ENCODE data around the gene TBC1D13. TPM values are rescaled to one million over a fixed set of nuclear protein-coding genes. Genes with fewer than 3 reads are reported as not detected.

The TBC1D13 gene
- polyA plus RNA-seq, 1 donor from 2014 or later = 30.0 TPM

DNA sequence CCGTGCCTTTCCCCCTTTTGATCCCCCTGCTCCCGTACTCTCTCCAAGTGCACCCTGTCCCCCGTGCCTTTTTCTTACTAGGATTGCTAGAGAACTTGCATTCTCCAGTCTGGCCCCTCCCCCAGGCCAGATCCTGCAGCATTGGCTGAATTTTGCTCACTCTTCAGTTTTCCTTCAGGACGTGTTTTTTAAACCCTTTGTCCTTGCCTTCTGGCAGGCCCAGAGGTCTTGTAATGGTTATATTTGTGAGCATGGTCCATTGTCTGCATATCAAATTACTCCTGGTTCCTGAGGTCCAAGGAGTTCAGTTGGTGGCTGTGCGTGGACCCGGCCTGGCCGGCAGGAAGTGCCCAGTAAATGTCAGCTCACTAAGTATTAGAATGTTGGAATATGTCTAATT, 606 bp downstream of the TBC1D13 start:
- H2AFZ ChIP-seq (ENCODE audit: low read depth, low read length) = peak overlapping the region; percentile 29
- no peak for TF ChIP-seq TAF1 (IDR thresholded peaks at IDR 0.05; ENCODE audit: low read depth)
- TF ChIP-seq EZH2 (IDR thresholded peaks at IDR 0.05; ENCODE audit: borderline replicate concordance, insufficient read depth, low read length, poor library complexity, severe bottlenecking) = no peak
- TF ChIP-seq MXI1 (conservative IDR thresholded peaks at IDR 0.05; ENCODE audit: poor library complexity, severe bottlenecking) = no peak
- no peak for TF ChIP-seq SMC3 (conservative IDR thresholded peaks at IDR 0.05; ENCODE audit: poor library complexity)
- TF ChIP-seq POLR2AphosphoS5 (IDR thresholded peaks at IDR 0.05) = no peak
- no peak for TF ChIP-seq EP300 (conservative IDR thresholded peaks at IDR 0.05; ENCODE audit: poor library complexity, severe bottlenecking)
- TF ChIP-seq, protein P1, sequence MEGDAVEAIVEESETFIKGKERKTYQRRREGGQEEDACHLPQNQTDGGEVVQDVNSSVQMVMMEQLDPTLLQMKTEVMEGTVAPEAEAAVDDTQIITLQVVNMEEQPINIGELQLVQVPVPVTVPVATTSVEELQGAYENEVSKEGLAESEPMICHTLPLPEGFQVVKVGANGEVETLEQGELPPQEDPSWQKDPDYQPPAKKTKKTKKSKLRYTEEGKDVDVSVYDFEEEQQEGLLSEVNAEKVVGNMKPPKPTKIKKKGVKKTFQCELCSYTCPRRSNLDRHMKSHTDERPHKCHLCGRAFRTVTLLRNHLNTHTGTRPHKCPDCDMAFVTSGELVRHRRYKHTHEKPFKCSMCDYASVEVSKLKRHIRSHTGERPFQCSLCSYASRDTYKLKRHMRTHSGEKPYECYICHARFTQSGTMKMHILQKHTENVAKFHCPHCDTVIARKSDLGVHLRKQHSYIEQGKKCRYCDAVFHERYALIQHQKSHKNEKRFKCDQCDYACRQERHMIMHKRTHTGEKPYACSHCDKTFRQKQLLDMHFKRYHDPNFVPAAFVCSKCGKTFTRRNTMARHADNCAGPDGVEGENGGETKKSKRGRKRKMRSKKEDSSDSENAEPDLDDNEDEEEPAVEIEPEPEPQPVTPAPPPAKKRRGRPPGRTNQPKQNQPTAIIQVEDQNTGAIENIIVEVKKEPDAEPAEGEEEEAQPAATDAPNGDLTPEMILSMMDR (IDR thresholded peaks at IDR 0.05; ENCODE audit: poor library complexity, severe bottlenecking) = no peak
- no peak for TF ChIP-seq RAD21 (conservative IDR thresholded peaks at IDR 0.05)
- TF ChIP-seq REST (IDR thresholded peaks at IDR 0.05; ENCODE audit: borderline replicate concordance) = no peak
- peak overlapping the region; percentile 79 for H3K9ac ChIP-seq (ENCODE audit: low read length)
- H3K27ac ChIP-seq (ENCODE audit: low read length) = peak overlapping the region; percentile 47
- H3K4me3 ChIP-seq (ENCODE audit: low read length) = peak overlapping the region; percentile 85
- H3K4me2 ChIP-seq (ENCODE audit: low read length) = peak overlapping the region; percentile 95
- no peaks in the 10 kb centered on the region for H4K20me1 ChIP-seq (ENCODE audit: insufficient read depth)
- H3K79me2 ChIP-seq (replicated peaks; ENCODE audit: insufficient read depth, low read length) = peaks cover 13% of the 10 kb centered on the region
- H3K9me3 ChIP-seq (ENCODE audit: low read length) = no peaks in the 10 kb centered on the region
- no peaks in the 10 kb centered on the region for H3K36me3 ChIP-seq (ENCODE audit: insufficient read depth, low read length)
- H3K9me2 ChIP-seq (ENCODE audit: insufficient read depth, low read length) = no peaks in the 10 kb centered on the region
- no peaks in the 10 kb centered on the region for H3K27me3 ChIP-seq (ENCODE audit: insufficient read depth, low read depth, low read length)
- H3F3A ChIP-seq (ENCODE audit: insufficient read depth, low read length, poor library complexity, severe bottlenecking) = no peaks in the 10 kb centered on the region

- H3F3A ChIP-seq (ENCODE audit: insufficient read depth, low read length, poor library complexity, severe bottlenecking) = no peaks in the 10 kb centered on the region
- peak overlapping the region; percentile 95 for H3K4me2 ChIP-seq (ENCODE audit: low read length)
- no peaks in the 10 kb centered on the region for H4K20me1 ChIP-seq (ENCODE audit: insufficient read depth)
- no peaks in the 10 kb centered on the region for H3K36me3 ChIP-seq (ENCODE audit: insufficient read depth, low read length)
- H2AFZ ChIP-seq (ENCODE audit: low read depth, low read length) = no peak overlapping the region
- H3K4me3 ChIP-seq (ENCODE audit: low read length) = peak overlapping the region; percentile 85
- no peak for TF ChIP-seq EZH2 (IDR thresholded peaks at IDR 0.05; ENCODE audit: borderline replicate concordance, insufficient read depth, low read length, poor library complexity, severe bottlenecking)
- TF ChIP-seq SMC3 (conservative IDR thresholded peaks at IDR 0.05; ENCODE audit: poor library complexity) = no peak
- TF ChIP-seq POLR2AphosphoS5 (IDR thresholded peaks at IDR 0.05) = no peak
- TF ChIP-seq REST (IDR thresholded peaks at IDR 0.05; ENCODE audit: borderline replicate concordance) = no peak
- no peak for TF ChIP-seq RAD21 (conservative IDR thresholded peaks at IDR 0.05)
- TF ChIP-seq TAF1 (IDR thresholded peaks at IDR 0.05; ENCODE audit: low read depth) = no peak
- TF ChIP-seq, protein P1 (IDR thresholded peaks at IDR 0.05; ENCODE audit: poor library complexity, severe bottlenecking) = no peak
- no peak for TF ChIP-seq MXI1 (conservative IDR thresholded peaks at IDR 0.05; ENCODE audit: poor library complexity, severe bottlenecking)
- no peak for TF ChIP-seq EP300 (conservative IDR thresholded peaks at IDR 0.05; ENCODE audit: poor library complexity, severe bottlenecking)
- H3K79me2 ChIP-seq (replicated peaks; ENCODE audit: insufficient read depth, low read length) = peaks cover 13% of the 10 kb centered on the region
- H3K27me3 ChIP-seq (ENCODE audit: insufficient read depth, low read depth, low read length) = no peaks in the 10 kb centered on the region
- H3K9ac ChIP-seq (ENCODE audit: low read length) = peak overlapping the region; percentile 79
- H3K9me2 ChIP-seq (ENCODE audit: insufficient read depth, low read length) = no peaks in the 10 kb centered on the region
- H3K9me3 ChIP-seq (ENCODE audit: low read length) = no peaks in the 10 kb centered on the region
- H3K27ac ChIP-seq (ENCODE audit: low read length) = no peak overlapping the region
These were observed 1.4 kb downstream of the TBC1D13 start for GRCh38 chr9:128788445-128788844.

Measured in neural cell (in vitro differentiated cells).